CD14-positive monocyte (primary cell): ENCODE measurements around the gene STON2. TPM values are rescaled to one million over a fixed set of nuclear protein-coding genes. Genes with fewer than 3 reads are reported as not detected.

Experiments used
- DNase-seq, 3 donors: peaks; one replicate each; pipeline ENCODE4 v3.0.0-alpha.2; 2011 to 2022
- H2AFZ ChIP-seq: 2 replicates; pipeline ENCODE4 v1.6.0; 2012; ENCODE audit warnings: mild to moderate bottlenecking, low read depth, low read length, inconsistent platforms; ENCODE audit not compliant: insufficient read depth, poor library complexity, severe bottlenecking
- H3K27ac ChIP-seq, 2 donors: 1 replicate in 1 of 2; 2 replicates in 1 of 2; pipeline ENCODE4 v1.5.1; 2012 to 2013; ENCODE audit warnings: low read length in 2 of 2, control low read depth in 1 of 2, inconsistent platforms in 1 of 2, low read depth in 1 of 2, mild to moderate bottlenecking in 1 of 2
- H3K27me3 ChIP-seq, 2 donors: one replicate each; pipeline versions ENCODE4 v1.6.0 to v1.6.1; 2011 to 2013; ENCODE audit warnings: low read length in 2 of 2; ENCODE audit not compliant: control insufficient read depth in 2 of 2, insufficient read depth in 2 of 2
- H3K36me3 ChIP-seq, 2 donors: replicated peaks in 1 of 2; 1 replicate in 1 of 2; 2 replicates in 1 of 2; pipeline versions ENCODE4 v1.5.1 to v1.6.1; 2012 to 2013; ENCODE audit warnings: low read length in 2 of 2, control low read depth in 1 of 2, inconsistent platforms in 1 of 2, mild to moderate bottlenecking in 1 of 2; ENCODE audit not compliant: insufficient read depth in 2 of 2, control insufficient read depth in 1 of 2
- H3K4me1 ChIP-seq, 2 donors: 1 replicate in 1 of 2; 2 replicates in 1 of 2; pipeline versions ENCODE4 v1.5.1 to v1.6.1; 2012 to 2013; ENCODE audit warnings: low read length in 2 of 2, control low read depth in 1 of 2, inconsistent platforms in 1 of 2, mild to moderate bottlenecking in 1 of 2, moderate library complexity in 1 of 2; ENCODE audit not compliant: insufficient read depth in 2 of 2, control insufficient read depth in 1 of 2
- H3K4me2 ChIP-seq: replicated peaks from 2 replicates; pipeline ENCODE3; 2012; ENCODE audit warnings: low read length, moderate library complexity, mild to moderate bottlenecking; ENCODE audit not compliant: poor library complexity, severe bottlenecking; ENCODE audit errors: extremely low read depth
- H3K4me3 ChIP-seq, 3 experiments: fragments of 200-600 bp in 1 of 3; sonication (generic) in 1 of 3; replicated peaks in 1 of 3; 1 replicate in 2 of 3; 2 replicates in 1 of 3; pipeline ENCODE4 v1.5.1; 2011 to 2013; ENCODE audit warnings: low read length in 3 of 3, mild to moderate bottlenecking in 3 of 3, control low read depth in 2 of 3, low read depth in 2 of 3, inconsistent platforms in 1 of 3, moderate library complexity in 1 of 3
- H3K79me2 ChIP-seq: 2 replicates; pipeline ENCODE4 v1.6.0; 2012; ENCODE audit warnings: mild to moderate bottlenecking, control low read depth, inconsistent platforms, low read length, moderate library complexity; ENCODE audit not compliant: insufficient read depth
- H3K9ac ChIP-seq: 2 replicates; pipeline ENCODE4 v1.6.0; 2017; ENCODE audit warnings: low read length, mild to moderate bottlenecking; ENCODE audit not compliant: insufficient read depth, poor library complexity, severe bottlenecking
- H3K9me3 ChIP-seq, 2 donors: replicated peaks in 1 of 2; 1 replicate in 1 of 2; 2 replicates in 1 of 2; pipeline versions ENCODE4 v1.5.1 to v1.6.1; 2012 to 2013; ENCODE audit warnings: low read length in 2 of 2, control low read depth in 1 of 2; ENCODE audit not compliant: control insufficient read depth in 1 of 2, insufficient read depth in 1 of 2
- H4K20me1 ChIP-seq: 2 replicates; pipeline ENCODE4 v1.6.0; 2012; ENCODE audit warnings: mild to moderate bottlenecking, low read length, control low read depth, moderate library complexity; ENCODE audit not compliant: insufficient read depth
- H3K27ac Mint-ChIP-seq, 7 donors: one replicate each; pipeline ENCODE4 v1.8.0; 2020; ENCODE audit warnings: mild to moderate bottlenecking in 7 of 7, mixed read lengths in 7 of 7, moderate library complexity in 6 of 7, inconsistent platforms in 2 of 7
- H3K27me3 Mint-ChIP-seq, 3 donors: one replicate each; pipeline ENCODE4 v1.8.0; 2021 to 2022; ENCODE audit warnings: low read depth in 3 of 3, mild to moderate bottlenecking in 3 of 3, mixed read lengths in 3 of 3, moderate library complexity in 3 of 3, inconsistent platforms in 1 of 3
- H3K36me3 Mint-ChIP-seq, 2 donors: one replicate each; pipeline ENCODE4 v1.8.0; 2020; ENCODE audit warnings: mixed read lengths in 2 of 2, inconsistent platforms in 1 of 2, mild to moderate bottlenecking in 1 of 2
- H3K4me1 Mint-ChIP-seq: one replicate; pipeline ENCODE4 v1.8.0; 2020; ENCODE audit warnings: mild to moderate bottlenecking, mixed read lengths
- H3K4me3 Mint-ChIP-seq, 2 donors: one replicate each; pipeline ENCODE4 v1.8.0; 2020; ENCODE audit warnings: mild to moderate bottlenecking in 2 of 2, mixed read lengths in 2 of 2, moderate library complexity in 1 of 2
- H3K9me3 Mint-ChIP-seq, 7 donors: one replicate each; pipeline ENCODE4 v1.8.0; 2020 to 2022; ENCODE audit warnings: mixed read lengths in 7 of 7, mild to moderate bottlenecking in 6 of 7, moderate library complexity in 6 of 7, inconsistent platforms in 2 of 7
- CTCF ChIP-seq: fragments of 200-600 bp; IDR thresholded peaks from one replicate; pipeline ENCODE4 v1.8.0; 2022; ENCODE audit warnings: antibody characterized with exemption, mild to moderate bottlenecking
- WGBS: methylation state at CpG from one replicate; pipeline ENCODE4 v1.1.5; 2013; ENCODE audit warnings: missing lambda C conversion rate; ENCODE audit not compliant: insufficient coverage; 5-methylcytosine and 5-hydroxymethylcytosine counted together
- intact Hi-C, 2 donors: fragments of 100-400 bp; cut with micrococcal nuclease; formaldehyde crosslinking; loops; one replicate each; pipeline versions ENCODE4 v1.15.0 to v1.15.1; 2023
- polyA plus RNA-seq, 3 donors: library from polyadenylated mRNA; depleted of rRNA in 1 of 3; unstranded in 2 of 3; stranded (reverse) in 1 of 3; fragments of 300-500 nt in 2 of 3; fragments of >200 nt in 1 of 3; fragmentation: Illumina TruSeq in 2 of 3; gene quantifications; 1 replicate in 2 of 3; 2 replicates in 1 of 3; pipeline ENCODE4 v1.2.3, GENCODE V29; 2012 to 2021

Gene STON2
- polyA plus RNA-seq, 3 donors: 1.6 to 3.2 (median 2.1) TPM

- no peaks in the 10 kb centered on the region for H4K20me1 ChIP-seq
- H3K27ac ChIP-seq: no peak overlapping the region
- H3K9me3 ChIP-seq: no peaks in the 10 kb centered on the region
- H3K4me3 Mint-ChIP-seq: no peak overlapping the region
- H3K79me2 ChIP-seq: no peaks in the 10 kb centered on the region
- H3K36me3 Mint-ChIP-seq: no peaks in the 10 kb centered on the region
- peaks cover 19 to 22% of the 10 kb centered on the region in 2 donors for H3K4me1 ChIP-seq
- H3K27ac Mint-ChIP-seq: no peak overlapping the region
- H2AFZ ChIP-seq: no peak overlapping the region
- 75% methylated on average over 4 of the region's 5 CpGs for WGBS
- no peak overlapping the region for H3K4me3 ChIP-seq
- intact Hi-C loops: no loop called here
- H3K27me3 ChIP-seq: peaks cover 0 to 2% of the 10 kb centered on the region in 2 donors
- TF ChIP-seq CTCF: no peak
- peaks cover 0 to 6% (median 0%) of the 10 kb centered on the region in 7 donors for H3K9me3 Mint-ChIP-seq
- DNase-seq: no peak
- no peaks in the 10 kb centered on the region for H3K36me3 ChIP-seq
- H3K9ac ChIP-seq: no peak overlapping the region
- H3K4me1 Mint-ChIP-seq: peaks cover 29% of the 10 kb centered on the region
- no peak overlapping the region for H3K4me2 ChIP-seq
- peaks cover 3 to 7% (median 3%) of the 10 kb centered on the region in 3 donors for H3K27me3 Mint-ChIP-seq
Measured at GRCh38 chr14:81315341-81315740, 84.8 kb downstream of the STON2 start.

GRCh38 chr14:81314443-81315175, 85.5 kb downstream of the STON2 start:
- WGBS: 100% methylated on average over 1 of the region's 4 CpGs
- peaks cover 19 to 22% of the 10 kb centered on the region in 2 donors for H3K4me1 ChIP-seq
- no peak overlapping the region for H3K4me2 ChIP-seq
- Mint-ChIP-seq H3K4me1 (peaks cover 29% of the 10 kb centered on the region), H3K9me3 (peaks cover 0 to 6% (median 0%) of the 10 kb centered on the region in 7 donors), H3K36me3 (no peaks in the 10 kb centered on the region), H3K27ac (no peak overlapping the region), H3K4me3 (no peak overlapping the region), H3K27me3 (peaks cover 3 to 7% (median 3%) of the 10 kb centered on the region in 3 donors)
- H3K4me3 ChIP-seq: no peak overlapping the region
- H4K20me1 ChIP-seq: no peaks in the 10 kb centered on the region
- TF ChIP-seq CTCF: no peak
- H3K36me3 ChIP-seq: no peaks in the 10 kb centered on the region
- no peak overlapping the region for H3K27ac ChIP-seq
- peaks cover 0 to 2% of the 10 kb centered on the region in 2 donors for H3K27me3 ChIP-seq
- no peak overlapping the region for H2AFZ ChIP-seq
- no peak overlapping the region for H3K9ac ChIP-seq
- DNase-seq: no peak
- intact Hi-C loops: loop anchor here in 1 of 2 donors (5.0 kb wide), 2 partner anchors 37 to 83 kb away; no protein-coding TSS in a partner anchor
- no peaks in the 10 kb centered on the region for H3K9me3 ChIP-seq
- no peaks in the 10 kb centered on the region for H3K79me2 ChIP-seq
